Fibroblast of villous mesenchyme (primary cell): ENCODE data around the gene ABL1. TPM values are rescaled to one million over a fixed set of nuclear protein-coding genes. Genes with fewer than 3 reads are reported as not detected.

Experiments
- DNase-seq: peaks from one replicate; pipeline ENCODE4 v3.0.0-alpha.2; 2010; ENCODE audit warnings: low read depth
- H3K4me3 ChIP-seq: 2 replicates; pipeline ENCODE4 v1.5.1; 2011; ENCODE audit warnings: low read depth, mild to moderate bottlenecking, low read length
- total RNA-seq: library from RNA; depleted of rRNA; stranded (reverse); fragments of >200 nt; gene quantifications from 2 replicates; pipeline ENCODE4 v1.2.3, GENCODE V29; 2012
- TF ChIP-seq, protein P1 (sequence below): IDR thresholded peaks from 2 replicates; pipeline ENCODE4 v1.5.1; 2012; ENCODE audit warnings: low read depth, mild to moderate bottlenecking, low read length; ENCODE audit not compliant: insufficient read depth

Gene ABL1
- total RNA-seq, 1 donor, result 57.4 TPM

DNA sequence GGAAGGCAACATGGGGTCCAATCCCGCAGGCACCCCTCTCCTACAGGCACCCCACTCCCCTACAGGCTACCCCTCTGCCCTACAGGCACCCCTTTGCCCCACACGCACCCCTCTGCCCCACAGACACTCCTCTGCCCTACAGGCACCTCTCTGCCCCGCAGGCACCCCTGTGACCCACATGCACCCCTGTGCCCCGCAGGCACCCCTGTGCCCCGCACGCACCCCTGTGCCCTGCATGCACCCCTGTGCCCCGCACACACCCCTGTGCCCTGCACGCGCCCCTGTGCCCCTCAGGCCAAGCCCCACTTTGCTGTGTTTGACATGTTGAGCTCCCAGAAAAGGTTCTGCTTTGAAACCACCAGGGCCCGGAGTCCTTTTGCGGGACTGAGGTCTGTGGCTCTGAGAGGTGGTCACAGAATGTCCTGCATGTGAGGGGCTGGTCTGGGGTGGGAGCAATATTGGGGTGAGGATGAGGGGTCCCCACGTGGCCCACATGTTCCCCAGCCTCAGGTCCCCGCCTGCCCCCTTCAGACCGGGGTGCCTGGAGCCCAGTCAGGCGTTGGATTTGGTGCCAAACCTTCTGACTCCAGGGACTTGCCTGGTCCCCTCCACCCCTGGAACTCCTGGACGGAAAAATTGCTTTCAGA lies 62.2 kb downstream of the ABL1 start:
- TF ChIP-seq, protein P1, sequence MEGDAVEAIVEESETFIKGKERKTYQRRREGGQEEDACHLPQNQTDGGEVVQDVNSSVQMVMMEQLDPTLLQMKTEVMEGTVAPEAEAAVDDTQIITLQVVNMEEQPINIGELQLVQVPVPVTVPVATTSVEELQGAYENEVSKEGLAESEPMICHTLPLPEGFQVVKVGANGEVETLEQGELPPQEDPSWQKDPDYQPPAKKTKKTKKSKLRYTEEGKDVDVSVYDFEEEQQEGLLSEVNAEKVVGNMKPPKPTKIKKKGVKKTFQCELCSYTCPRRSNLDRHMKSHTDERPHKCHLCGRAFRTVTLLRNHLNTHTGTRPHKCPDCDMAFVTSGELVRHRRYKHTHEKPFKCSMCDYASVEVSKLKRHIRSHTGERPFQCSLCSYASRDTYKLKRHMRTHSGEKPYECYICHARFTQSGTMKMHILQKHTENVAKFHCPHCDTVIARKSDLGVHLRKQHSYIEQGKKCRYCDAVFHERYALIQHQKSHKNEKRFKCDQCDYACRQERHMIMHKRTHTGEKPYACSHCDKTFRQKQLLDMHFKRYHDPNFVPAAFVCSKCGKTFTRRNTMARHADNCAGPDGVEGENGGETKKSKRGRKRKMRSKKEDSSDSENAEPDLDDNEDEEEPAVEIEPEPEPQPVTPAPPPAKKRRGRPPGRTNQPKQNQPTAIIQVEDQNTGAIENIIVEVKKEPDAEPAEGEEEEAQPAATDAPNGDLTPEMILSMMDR, result no peak
- no peak overlapping the region for H3K4me3 ChIP-seq
- DNase-seq, result no peak

DNA sequence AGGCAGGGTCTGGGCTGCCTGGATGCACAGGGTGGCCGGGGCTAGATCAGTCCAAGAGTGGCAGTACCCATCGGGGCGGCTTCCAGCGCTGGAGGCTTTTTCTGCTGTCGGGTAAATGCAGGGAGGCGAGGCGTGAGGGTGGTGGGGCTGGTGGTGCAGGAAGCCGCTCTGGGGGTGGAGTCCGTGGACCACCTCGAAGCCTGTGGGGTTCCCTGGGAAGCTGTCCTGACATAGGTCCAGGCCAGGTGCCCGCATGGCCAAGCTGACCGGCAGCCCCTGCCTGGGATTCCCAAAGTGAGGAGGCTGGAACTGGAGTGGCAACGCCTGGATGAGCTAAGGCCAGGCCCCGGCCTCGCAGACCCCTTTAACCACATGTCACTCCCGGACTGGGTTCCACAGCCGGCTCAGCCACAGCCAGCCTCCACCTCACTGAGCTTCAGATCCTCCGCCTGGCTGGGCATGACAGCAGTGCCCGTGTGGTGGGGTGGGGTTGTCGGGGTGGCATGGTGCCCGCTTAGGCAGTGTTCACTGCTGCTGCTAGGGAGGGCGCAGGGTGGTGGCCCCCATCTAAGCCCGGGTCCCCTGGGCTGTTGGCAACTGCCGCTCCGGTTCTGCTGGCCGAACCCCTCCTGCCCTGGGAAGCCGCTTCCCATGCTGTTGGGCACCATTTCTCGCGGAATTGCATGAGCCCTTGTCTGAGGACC lies 62.9 kb downstream of the ABL1 start:
- no peak overlapping the region for H3K4me3 ChIP-seq
- TF ChIP-seq, protein P1, result no peak
- DNase-seq, result no peak

DNA sequence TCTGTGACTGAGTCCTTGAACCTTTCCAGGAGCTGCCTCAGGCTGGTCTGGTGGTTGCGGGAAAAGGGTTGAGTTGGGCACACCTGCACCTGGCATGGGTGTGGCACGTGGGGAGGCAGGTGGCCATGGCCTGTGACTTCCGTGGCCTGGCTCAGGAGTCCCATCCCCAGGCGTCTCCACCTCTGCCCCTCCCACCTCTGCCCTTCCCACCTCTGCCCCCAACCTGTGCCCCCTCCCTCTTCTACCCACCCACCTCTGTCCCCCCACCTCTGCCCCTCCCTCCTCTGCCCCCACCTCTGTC lies 63.4 kb downstream of the ABL1 start:
- DNase-seq, result no peak
- TF ChIP-seq, protein P1, result no peak
- H3K4me3 ChIP-seq, result no peak overlapping the region

DNA sequence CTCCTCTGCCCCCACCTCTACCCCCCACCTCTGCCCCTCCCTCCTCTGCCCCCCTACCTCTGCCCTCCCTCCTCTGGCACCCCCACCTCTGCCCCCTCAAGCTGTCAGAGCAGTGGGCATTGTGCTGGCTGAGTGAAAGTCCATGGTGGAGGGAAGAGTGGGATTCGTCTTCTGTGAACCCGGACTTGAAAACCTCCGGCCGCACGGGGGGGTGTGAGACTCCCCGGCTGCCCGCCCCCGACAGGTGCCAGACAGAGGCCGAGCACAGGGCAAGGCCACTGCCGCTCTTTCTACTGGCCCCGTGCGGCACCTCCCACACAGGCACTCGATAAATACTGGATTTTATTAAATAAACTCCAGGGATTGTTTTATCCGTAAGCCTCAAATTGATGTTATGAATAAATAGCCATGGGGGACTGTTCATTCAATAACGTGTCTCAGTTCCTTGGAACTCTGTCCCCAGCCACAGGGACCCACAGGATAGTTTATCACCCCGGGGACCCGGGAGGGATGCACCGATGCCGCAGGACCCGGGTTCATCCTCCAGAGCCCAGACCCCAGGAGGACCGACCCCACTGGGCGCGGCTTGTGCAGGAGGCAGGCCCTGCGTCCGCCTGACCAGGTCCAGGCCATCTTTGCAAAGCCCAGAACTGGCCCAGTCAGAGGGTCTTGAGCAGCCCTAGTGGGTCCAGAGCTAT lies 64.1 kb downstream of the ABL1 start:
- TF ChIP-seq, protein P1, result no peak
- no peak overlapping the region for H3K4me3 ChIP-seq
- no peak for DNase-seq

DNA sequence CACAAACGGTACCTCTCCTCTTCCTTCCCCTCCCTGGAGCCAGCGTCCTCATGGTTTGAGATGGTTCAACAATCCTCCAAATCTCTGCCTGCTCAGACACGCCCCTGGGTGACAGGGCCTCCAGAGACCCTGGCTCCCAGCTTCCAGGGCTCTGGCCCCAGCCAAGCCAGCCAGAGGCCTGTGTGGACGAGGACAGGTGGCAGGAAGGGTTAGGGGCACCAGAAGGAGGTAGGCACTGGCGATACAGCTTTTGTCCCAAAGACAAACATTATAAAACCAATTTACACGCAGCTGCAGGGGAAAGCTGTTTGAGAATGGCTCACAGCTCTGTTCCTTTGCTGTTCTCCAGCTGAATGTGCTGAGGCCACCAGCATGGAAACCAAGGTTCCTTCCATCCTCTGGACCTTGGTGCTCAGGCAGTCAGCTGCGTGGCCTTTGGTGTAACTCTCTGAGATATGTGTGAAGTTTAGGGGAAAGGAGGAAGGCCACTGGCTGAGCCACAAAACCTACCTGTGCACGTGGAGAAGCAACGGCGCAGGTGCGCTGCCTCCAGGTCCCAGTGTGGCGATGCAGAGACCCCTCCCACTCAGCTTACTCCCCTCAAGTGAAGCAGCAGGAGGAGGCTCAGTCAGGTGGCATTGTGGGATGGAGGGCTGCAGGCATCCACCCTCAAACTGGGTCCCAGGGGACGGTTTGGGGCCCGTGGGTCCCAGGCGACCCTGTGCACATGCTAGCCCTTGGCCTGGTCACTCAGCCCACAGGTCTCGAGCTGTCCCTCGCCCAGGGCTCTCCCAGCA lies 65.8 kb downstream of the ABL1 start:
- TF ChIP-seq, protein P1, result no peak
- no peak overlapping the region for H3K4me3 ChIP-seq
- DNase-seq, result no peak

DNA sequence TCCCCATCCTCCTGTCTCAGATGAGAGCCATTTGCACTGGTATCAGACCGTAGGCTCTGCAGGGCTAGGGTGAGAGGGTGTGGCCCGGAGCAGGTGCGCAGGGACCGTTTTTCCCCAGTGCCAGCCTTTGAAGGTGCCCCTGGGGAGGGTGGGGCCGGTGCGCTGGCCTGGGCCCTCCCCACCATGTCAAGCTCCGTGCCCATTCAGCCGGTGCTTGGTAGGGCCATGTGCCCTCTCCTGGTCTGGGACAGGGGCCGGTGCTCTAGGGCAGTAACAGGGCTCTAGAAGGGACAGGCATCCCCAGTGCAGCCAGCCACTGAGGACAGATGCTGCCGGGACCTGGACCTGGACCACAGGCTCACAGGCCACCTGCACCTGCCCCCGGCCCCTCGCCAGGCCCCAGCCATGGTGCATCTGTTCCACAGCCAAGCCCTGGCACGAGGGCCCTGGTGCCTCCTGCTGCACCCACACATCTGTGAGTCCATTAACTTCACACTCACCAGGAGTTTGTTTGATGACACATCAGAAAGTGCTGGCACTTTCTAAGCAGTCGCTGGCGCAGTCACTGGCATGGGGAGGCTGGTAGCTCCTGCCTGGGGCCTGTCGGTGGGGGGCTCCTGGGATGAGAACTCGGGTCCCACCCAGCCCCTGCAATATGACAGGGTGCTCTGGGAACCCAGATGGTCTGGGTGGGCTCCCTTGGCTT lies 66.6 kb downstream of the ABL1 start:
- H3K4me3 ChIP-seq, result no peak overlapping the region
- TF ChIP-seq, protein P1, result no peak
- no peak for DNase-seq
